ENCODE data around the gene SPESP1.

DNA sequence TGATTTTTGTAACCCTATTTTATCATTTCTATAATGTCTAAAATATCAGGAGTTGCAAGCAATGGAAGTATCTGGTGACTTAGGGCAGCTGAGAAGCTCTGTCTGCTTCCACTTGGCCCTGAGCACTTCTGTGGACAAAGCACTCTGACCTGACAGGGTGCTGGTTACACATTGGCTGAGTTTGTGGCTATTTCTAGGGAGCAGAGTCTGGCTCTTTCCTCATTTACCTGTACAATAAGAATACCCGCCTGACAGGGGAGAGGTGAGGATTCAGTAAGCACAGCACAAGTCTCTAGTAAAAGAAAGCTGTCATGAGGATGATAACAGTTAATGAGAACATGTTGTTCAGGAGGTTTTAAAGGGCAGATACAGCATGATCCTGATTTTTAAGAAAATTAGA lies 33.3 kb upstream of the SPESP1 start:
- TF ChIP-seq POLR2A (IDR thresholded peaks at IDR 0.05; ENCODE audit: low read depth, low read length), result no peak
- no peak for TF ChIP-seq POU2F2 (IDR thresholded peaks at IDR 0.05; ENCODE audit: low read depth, low read length)
- no peak for TF ChIP-seq POLR2AphosphoS5 (IDR thresholded peaks at IDR 0.05; ENCODE audit: low read depth, low read length)
